UCSD-AML1 (cell line): ENCODE results near the gene GPHN.
"Not testable (repeated sequence)": the region's sequence is repeated elsewhere in the genome, so short reads cannot be mapped to it uniquely, and the experiment has no call there.

Source experiments
- DNase-seq: peaks from one replicate; lab custom pipeline; 2025; ENCODE audit not compliant: unreplicated experiment; lab: John Stamatoyannopoulos, UW

The GPHN gene

DNA sequence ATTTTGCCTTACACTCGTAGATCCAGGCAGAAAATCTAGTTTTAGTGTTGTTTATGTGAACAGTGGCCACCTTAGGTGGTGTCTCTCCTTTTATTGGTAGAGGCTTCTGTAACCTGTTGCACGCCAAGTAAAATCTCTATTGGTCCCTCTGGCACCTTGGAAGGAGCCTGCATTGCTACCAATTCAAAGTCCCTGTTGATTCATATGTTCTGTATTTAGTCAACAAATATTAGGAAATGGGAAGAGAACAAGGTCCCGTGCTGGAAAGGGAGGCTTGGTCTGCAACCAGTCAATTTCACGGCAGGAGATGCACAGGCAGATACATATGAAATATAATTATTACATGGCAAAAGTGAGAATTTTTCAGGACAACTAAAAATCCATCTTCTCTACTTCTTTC is 6.4 kb upstream of the GPHN start:
- DNase-seq = no peak

DNA sequence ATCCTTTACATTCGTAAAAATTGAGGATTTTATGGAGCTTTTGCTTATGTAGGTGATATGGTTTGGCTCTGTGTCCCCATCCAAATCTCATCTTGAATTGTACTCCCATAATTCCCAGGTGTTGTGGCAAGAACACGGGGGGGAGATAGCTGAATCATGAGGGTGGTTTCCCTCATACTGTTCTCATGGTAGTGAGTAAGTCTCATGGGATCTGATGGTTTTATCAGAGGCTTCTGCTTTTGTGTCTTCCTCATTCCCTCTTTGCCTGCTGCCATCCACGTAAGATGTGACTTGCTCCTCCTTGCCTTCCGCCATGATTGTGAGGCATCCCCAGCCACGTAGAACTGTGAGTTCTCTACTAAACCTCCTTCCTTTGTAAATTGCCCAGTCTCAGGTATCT is 5.1 kb upstream of the GPHN start:
- not testable (repeated sequence) for DNase-seq

DNA sequence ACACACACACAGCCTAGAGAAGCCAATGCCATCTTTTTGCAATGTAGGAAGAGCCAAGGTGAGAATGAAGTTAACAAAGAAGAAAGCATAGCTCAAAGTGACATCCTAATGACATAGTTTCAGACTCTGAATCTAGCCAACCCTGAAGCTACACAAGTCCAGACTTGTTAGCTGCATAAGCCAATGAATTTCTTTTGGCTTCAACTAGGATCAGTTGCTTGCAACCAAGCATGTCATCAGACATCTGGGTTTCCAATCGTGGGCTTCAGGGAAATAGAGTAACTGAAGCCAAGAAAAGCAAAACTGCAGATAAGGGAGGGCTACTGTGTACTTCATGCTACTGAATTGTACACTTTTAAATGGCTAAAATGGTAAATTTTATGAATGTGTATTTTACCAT is 4.4 kb upstream of the GPHN start:
- DNase-seq = no peak

DNA sequence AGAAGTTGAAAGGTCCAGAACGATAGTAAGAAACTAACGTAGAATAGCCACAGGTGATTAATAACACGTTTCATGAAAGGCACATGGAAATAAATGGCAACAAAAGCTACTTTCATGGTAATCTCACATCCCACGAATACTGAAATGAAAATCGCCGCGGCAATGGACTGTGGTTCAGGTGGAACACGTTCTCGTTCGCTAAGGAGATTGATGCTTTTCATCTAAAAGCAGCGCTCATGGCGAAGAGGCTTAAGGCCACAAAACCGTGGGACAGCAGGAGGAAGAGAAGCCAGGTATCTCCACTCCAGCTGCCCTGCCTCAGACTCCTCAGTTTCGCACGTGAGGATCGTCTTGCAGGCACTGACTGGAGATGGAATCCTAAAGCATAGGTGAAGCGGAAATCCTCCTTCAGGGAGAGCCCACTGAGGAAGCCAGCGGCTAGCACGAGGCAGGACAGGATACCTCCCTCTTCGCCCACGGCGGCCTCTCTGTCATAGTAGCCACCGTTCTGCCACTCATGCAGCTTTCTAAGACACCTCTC is 696 bp upstream of the GPHN start:
- no peak for DNase-seq

DNA sequence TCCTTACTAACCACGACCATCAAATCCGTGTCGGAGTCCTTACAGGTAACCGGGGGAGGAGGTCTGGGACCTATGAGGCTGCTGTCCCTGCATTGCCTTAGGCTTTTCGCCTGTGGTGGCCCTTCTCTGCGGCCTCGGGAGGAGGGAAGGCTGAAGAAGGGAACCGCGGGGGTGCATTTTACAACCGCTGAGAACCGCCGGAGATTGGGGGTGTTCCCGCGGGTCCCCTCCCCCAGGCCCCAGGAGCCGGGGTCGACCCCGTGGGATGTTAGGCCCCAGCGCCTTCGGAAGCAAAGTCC is 549 bp downstream of the GPHN start:
- DNase-seq = no peak

DNA sequence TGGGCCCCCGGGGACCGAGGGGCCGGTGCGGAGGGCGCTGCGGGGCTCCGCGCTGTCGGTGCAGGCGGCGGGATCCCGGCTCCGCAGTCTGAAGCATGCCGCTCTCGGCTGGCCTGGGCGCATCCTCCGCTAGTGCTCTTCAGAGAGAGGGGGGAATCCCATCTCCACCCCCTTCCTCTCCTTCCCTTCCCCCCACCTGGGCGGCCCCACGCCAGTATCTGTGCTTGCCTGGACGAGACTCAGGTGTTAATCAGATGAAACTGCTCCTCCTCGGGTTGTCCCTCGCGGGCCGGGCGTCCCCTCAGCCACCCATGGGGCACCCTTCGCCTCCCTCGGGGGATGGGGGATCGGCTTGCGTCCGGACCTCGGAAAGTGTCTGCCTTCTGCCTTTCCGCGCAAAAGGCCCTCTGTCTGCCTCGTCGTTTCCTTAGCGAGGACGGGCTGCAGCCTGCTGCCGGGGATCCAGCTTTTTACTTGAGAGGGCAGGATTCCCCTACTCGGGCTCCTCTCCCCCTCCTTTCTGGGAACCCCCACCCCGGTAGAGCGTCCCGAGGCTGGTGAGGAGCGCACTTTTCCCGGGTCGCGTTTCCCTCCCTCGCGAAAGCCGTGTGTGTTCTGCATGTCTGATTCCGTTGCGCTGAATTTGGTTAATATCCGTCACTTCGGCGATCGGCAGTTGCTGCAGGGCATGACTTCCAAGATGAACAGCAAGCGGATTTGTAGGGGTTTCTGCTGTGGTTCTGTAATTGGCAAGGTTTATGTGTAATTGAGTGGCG is 1.1 kb downstream of the GPHN start:
- DNase-seq = no peak

DNA sequence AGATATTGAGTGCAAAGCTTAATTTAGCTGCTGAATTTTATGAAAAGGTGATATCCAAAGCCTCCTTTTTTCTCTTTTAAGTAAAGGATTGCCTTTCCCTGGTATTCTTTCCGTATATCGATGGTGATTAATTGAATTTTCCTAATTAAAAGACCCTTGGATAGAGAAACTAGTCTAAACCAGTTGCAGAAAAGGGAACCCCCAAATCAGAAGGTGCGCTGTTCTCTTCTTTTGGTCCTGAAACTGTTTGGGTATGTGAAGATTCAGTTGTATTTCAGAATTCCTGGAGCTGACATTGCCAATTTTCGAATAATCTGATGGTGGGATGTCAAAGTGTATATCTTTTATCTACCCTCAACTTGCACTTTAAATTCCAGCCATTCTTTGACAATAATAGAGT is 1.9 kb downstream of the GPHN start:
- no peak for DNase-seq

DNA sequence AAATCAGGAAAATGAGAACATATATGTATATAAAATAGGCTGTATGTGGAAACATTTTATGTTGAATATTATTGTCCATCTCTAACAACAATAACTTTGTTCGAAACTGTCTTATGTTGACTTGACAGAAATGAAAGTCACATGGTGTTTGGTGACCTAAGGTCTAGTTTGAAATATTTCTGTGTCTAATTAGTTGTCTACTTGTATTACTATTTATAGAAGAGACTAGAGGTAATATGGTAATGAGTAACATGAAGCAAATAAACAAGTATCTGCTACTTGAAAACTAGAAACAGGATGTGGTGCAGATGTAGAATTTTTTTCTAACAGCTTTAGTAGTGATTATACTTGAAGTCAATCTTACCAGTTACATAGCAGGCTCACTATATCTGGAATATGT is 3.9 kb downstream of the GPHN start:
- DNase-seq = no peak

DNA sequence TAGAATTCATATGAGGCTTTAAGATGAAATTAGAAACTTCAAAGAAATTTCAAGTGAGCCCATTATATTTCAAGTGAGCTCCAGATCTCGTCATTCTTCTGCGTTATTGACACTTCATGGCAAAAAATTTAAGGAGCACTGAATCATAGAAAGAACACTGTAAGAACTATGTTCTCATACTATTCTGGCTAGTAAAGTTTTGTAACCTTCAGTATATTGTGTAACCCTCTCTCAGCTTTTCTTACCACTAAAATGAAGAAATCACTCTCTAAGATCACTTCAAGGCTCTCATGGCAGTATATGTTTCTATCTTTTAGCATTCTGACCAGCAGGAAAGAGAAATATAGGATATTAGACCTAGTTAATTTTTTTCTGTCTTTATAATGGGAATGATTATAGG is 6.3 kb downstream of the GPHN start:
- no peak for DNase-seq

DNA sequence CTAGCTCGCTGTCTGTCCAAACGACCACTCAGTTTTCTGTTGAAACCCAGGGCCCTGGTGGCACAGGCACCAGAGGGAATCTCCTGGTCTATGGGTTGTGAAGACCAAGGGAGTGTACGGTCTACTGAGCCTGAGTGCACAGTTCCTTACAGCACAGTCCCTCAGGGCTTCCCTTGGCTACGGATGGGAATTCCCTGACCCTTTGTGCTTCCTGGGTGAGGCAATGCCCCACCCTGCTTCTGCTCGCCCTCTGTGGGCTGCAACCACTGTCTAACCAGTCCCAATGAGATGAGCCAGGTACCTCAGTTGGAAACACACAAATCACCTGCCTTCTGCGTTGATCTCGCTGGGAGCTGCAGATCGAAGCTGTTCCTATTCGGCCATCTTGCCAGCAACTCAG is 22.6 kb downstream of the GPHN start:
- no peak for DNase-seq

DNA sequence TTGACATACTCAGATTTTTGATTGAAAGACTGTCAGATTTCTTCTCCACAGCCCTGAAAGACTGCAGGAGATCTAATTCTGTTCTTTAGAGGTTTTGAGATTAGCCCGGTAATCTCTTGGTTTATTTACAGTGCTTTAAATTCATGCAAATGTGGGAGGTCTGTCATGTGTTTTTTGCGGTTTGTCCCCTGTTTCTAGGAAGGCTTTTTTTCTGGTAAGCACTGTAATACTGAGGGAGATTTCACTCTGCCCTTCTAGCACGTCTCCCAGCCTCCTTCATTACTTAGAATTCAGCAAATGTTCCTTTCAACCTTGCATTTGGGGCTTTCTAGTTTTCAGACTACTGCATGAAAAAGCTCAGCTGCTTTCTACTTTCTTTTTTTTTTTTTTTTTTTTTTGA is 31.1 kb downstream of the GPHN start:
- DNase-seq = no peak

DNA sequence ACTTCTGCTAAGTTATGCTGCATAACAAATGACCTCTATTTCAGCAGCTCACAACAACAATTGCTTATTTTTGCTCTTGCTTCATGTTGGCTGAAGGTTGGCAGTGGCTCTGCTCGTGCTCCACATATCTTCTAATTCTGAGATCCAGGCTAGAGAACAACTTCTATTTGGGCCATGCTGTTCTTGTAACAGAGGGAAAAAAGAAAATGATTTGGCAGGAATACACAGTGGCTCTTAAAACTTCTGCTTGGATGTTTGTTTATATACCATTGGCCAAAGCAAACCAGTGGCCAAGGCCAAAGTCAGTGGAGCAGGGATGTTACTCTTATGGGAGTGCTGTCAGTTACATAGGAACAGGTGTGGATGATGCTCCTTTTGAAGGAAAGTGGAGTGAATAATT is 32.1 kb downstream of the GPHN start:
- DNase-seq = no peak

DNA sequence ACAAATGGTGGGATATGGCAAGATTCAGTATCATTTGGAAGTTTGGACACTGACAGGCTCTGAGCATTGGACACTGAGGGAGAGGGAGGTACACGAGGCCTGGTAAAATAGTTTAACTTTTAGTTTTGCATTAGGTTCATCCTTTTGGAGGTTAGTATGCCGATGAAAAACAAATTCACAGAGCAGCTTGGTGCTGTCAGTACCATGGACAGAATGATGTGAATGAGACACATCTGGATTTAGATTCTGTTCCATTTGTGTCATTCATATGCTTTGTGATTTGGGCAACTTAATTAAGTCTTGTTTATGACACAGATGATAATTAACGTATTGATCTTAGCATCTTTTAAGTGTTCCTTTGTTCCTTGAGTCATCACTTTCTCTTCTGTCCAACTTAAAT is 33.7 kb downstream of the GPHN start:
- no peak for DNase-seq

DNA sequence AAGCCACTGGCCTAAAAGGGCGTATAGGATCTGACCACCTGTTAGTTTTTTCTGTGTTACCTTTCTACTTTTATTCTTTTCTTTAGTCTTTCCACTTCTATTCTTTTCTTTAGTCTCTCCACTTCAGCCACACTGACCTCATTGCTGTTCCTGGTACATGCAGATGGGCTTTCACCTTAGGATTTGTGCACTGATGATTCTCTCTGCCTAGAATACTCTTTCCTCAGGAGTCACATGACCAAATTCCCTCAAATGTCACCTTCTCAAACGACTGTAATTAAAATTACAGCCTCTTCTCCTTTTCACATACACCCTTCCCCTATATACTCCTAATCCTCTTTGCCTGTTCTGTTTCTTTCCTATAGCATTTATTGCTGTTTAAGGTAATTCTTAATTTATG is 36.0 kb downstream of the GPHN start:
- DNase-seq = no peak

DNA sequence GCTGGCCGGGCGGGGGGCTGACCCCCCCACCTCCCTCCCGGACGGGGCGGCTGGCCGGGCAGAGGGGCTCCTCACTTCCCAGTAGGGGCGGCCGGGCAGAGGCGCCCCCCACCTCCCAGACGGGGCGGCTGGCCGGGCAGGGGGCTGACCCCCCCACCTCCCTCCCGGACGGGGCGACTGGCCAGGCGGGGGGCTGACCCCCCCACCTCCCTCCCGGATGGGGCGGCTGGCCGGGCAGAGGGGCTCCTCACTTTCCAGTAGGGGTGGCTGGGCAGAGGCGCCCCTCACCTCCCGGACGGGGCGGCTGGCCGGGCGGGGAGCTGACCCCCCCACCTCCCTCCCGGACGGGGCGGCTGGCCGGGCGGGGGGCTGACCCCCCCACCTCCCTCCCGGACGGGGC is 37.2 kb downstream of the GPHN start:
- not testable (repeated sequence) for DNase-seq

DNA sequence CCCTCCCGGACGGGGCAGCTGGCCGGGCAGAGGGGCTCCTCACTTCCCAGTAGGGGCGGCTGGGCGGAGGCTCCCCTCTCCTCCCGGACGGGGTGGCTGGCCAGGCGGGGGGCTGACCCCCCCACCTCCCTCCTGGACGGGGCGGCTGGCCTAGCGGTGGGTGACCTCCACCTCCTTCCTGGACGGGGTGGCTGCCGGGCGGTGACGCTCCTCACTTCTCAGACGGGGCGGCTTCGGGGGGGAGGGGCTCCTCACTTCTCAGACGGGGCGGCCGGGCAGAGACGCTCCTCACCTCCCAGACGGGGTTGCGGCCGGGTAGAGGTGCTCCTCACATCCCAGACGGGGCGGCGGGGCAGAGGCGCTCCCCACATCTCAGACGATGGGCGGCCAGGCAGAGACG is 37.8 kb downstream of the GPHN start:
- DNase-seq = not testable (repeated sequence)

DNA sequence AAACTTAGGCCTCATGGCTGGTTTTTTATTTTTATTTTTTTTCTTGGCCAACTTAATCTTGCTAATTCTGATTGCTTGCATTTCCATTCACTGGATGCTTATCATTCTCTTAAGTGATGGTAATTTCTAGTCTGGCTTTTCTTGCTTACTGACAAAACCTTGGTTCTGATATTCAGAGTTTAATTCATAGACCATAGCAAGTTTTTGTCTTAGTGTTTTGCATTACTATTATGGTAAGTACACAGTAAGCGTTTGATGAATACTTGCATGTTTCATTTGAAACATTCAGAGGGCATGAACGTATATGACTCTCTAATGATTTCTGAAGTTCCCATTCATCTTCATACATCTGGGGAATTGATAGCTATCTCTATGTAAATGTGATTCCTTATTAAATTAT is 55.8 kb downstream of the GPHN start:
- DNase-seq = no peak

DNA sequence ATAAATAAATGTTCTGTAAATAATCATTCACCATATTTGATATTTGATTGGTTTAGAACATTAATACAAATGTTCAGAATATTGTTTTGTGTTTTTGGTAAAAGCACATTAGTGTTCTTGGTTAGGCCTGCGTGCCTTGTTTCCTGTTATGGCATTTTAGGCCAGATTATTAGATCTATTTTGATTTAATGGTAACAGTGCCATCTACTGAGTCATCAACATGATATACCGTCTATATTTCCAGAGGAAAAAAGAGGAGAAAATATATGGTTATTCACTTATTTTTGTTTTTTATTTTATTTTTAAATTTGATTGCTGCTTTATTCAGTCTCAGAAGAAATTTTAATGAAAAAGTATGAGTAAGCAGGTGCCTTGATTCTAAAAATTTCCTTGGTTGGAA is 60.3 kb downstream of the GPHN start:
- DNase-seq = no peak

DNA sequence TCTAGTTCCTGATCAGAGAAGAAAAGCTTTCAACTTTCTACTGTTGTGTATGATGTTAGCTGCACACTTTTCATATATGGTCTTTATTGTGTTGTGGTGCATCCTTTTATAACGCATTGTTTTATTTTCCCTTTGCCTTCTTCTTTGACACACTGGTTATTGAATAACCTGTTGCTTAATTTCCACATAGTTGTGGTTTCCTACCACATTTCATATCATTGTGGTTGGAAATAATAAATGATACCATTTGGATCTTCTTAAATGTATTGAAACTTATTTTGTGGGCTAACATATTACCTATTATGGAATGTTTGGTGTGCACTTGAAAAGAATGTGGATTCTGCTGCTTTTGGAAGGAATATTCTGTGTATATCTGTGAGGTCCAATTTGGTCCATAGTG is 64.9 kb downstream of the GPHN start:
- DNase-seq = no peak

DNA sequence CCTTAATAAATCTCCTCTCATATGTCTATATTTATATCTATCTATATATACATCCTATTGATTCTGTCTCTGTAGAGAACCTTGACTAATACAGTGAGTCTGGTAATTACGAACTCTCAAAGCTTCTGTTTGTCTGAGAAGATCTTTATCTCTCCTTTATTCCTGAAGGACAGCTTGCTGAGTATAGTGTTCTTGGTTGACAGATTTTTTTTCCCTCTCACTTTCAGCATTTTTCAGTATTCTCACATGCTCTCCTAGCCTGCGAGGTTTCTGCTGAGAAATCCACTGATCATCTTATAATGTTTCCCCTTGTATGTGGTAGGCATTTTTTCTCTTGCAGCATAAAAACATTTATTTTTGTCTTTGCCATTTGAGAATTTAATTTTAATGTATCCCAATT is 67.1 kb downstream of the GPHN start:
- no peak for DNase-seq

DNA sequence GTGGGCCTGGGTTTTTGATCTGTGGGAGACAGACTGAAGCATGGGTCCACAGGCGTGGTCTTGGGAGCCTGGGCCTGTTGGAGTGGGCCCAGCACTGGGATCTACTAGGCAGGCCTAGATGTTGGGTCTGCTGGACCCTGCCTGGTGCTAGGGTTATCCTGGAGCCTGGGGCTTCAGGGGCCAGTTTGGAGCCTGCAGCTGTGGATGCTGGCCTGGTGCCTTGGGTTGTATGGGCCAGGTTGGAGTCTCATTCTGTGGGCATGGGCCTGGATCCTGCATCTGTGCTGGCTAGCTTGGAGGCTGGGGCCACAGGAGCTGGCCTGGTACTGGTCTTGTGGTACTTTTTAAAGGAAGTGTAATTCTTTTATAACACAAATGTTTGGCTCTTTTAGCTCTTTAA is 68.0 kb downstream of the GPHN start:
- no peak for DNase-seq

DNA sequence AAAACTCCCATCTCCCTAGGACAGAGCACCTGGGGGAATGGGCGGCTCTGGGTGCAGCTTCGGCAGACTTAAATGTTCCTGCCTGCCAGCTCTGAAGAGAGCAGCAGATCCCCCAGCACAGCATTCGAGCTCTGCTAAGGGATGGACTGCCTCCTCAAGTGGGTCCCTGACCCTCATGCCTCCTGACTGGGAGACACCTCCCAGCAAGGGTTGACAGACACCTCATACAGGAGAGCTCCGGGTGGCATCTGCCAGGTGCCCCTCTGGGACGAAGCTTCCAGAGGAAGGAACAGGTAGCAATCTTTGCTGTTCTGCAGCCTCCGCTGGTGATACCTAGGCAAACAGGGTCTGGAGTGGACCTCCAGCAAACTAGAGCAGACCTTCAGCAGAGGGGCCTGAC is 79.8 kb downstream of the GPHN start:
- DNase-seq = not testable (repeated sequence)

DNA sequence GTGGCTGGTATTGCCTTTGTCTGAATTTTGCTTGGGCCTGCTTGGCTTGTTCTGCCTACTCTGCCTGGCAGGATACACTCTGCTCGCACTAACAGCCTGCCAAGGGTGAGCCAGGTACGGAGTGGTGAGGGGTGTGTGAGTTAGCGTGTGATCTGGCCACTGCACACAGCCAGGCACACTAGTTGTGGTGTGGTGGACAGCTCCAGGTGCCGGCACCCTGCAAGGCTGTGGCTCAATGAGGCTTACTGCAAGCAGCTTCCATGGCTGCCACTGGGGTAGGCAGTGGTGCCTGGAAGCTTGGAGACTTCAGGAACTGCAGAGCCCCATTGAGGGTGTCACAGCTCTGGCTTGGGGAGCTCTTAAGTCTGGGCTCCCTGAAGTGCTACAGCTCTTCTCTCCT is 87.4 kb downstream of the GPHN start:
- no peak for DNase-seq
